Measurements from ENCODE around the gene ATAD3B. TPM values are rescaled to one million over a fixed set of nuclear protein-coding genes. Genes with fewer than 3 reads are reported as not detected.
A peak's percentile ranks its signal among the peaks of the same experiment; 100 is the strongest.

Gene ATAD3B
- total and polyA plus RNA-seq, 2 of the 13 experiments (the other 11 are each of a cell fraction or from before 2014, with no cell fraction given) = 9.6 to 31.1 TPM

DNA sequence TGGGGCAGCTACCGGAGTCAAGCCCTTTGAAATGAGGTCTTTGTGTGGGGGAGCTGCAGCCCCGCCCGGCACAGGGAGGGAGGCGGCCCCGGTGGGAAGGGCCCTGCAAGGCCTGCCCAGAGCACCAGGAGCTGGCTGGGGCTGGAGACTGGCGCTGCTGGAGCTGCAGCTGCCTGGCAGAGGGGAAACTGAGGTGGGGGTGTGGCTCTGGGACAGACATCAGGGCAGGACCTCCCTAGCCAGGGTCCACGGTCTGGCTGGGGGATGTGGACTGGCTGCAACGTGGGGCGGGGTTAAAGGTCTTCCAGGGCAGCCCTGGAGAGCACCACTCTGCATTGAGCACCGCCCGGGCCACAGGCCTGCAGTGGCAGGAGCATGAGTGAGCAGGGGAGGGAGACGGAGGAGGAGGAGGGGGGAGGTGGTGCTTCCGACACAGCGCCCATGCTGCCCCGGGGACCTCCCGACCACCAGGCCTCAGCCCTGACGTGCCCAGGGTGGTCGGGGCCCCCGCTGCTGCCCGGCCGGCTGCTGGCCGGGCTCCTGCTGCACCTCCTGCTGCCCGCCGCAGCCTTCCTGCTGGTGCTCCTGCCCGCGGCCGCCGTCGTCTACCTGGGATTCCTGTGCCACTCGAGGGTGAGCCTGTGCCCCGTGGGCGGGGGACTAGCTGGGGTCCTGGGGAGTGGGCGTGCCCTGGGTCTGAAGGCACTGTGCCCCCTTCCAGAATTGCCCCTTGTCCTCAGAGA, 45.6 kb upstream of the ATAD3B start (continued):
- no peak for TF ChIP-seq SOX6 (IDR thresholded peaks at IDR 0.05)
- TF ChIP-seq SOX6 (CRISPR knock-in tag; IDR thresholded peaks at IDR 0.05) = peak; percentile 10; the same call in 1 of the 2 replicates
- 0 out of 2 replicates have a peak, but pooled peaks have one; percentile 33 for TF ChIP-seq ZNF512B (CRISPR knock-in tag; IDR thresholded peaks at IDR 0.05; ENCODE audit: borderline replicate concordance)
- TF ChIP-seq, protein P1, sequence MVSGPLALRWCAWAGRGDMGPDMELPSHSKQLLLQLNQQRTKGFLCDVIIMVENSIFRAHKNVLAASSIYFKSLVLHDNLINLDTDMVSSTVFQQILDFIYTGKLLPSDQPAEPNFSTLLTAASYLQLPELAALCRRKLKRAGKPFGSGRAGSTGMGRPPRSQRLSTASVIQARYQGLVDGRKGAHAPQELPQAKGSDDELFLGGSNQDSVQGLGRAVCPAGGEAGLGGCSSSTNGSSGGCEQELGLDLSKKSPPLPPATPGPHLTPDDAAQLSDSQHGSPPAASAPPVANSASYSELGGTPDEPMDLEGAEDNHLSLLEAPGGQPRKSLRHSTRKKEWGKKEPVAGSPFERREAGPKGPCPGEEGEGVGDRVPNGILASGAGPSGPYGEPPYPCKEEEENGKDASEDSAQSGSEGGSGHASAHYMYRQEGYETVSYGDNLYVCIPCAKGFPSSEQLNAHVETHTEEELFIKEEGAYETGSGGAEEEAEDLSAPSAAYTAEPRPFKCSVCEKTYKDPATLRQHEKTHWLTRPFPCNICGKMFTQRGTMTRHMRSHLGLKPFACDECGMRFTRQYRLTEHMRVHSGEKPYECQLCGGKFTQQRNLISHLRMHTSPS (CRISPR knock-in tag; IDR thresholded peaks at IDR 0.05; ENCODE audit: low read depth) = peak; percentile 67
- no peak for TF ChIP-seq RXRB (CRISPR knock-in tag; IDR thresholded peaks at IDR 0.05; ENCODE audit: borderline replicate concordance)
- TF ChIP-seq TAF1 (CRISPR knock-in tag; IDR thresholded peaks at IDR 0.05) = peak; percentile 69
- no peak for TF ChIP-seq TERF1 (CRISPR knock-in tag; IDR thresholded peaks at IDR 0.05)
- TF ChIP-seq, protein P2, sequence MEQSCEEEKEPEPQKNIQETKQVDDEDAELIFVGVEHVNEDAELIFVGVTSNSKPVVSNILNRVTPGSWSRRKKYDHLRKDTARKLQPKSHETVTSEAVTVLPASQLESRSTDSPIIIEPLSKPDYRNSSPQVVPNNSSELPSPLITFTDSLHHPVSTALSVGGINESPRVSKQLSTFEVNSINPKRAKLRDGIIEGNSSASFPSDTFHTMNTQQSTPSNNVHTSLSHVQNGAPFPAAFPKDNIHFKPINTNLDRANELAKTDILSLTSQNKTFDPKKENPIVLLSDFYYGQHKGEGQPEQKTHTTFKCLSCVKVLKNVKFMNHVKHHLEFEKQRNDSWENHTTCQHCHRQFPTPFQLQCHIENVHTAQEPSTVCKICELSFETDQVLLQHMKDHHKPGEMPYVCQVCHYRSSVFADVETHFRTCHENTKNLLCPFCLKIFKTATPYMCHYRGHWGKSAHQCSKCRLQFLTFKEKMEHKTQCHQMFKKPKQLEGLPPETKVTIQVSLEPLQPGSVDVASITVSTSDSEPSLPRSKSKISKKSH (CRISPR knock-in tag; IDR thresholded peaks at IDR 0.05; ENCODE audit: borderline replicate concordance) = peak; percentile 44; the same call in 1 of the 2 replicates
- TF ChIP-seq ZXDC (CRISPR knock-in tag; IDR thresholded peaks at IDR 0.05) = peak; percentile 65; the same call in 1 of the 2 replicates
- TF ChIP-seq HOXD1 (CRISPR knock-in tag; IDR thresholded peaks at IDR 0.05) = 0 out of 2 replicates have a peak, but pooled peaks have one; percentile 64
- no peak for TF ChIP-seq RFX1 (IDR thresholded peaks at IDR 0.05)
- TF ChIP-seq SP5 (CRISPR knock-in tag; IDR thresholded peaks at IDR 0.05; ENCODE audit: borderline replicate concordance, low read depth) = no peak
- no peak for TF ChIP-seq NR2F2 (IDR thresholded peaks at IDR 0.05; ENCODE audit: borderline replicate concordance, low read depth)
- peak; percentile 80 for TF ChIP-seq ZFY (CRISPR knock-in tag; IDR thresholded peaks at IDR 0.05)
- 0 out of 2 replicates have a peak, but pooled peaks have one; percentile 22 for TF ChIP-seq PCBP1 (IDR thresholded peaks at IDR 0.05; ENCODE audit: borderline replicate concordance, low read depth, low read length)
- TF ChIP-seq HDAC2 (CRISPR knock-in tag; IDR thresholded peaks at IDR 0.05) = 0 out of 2 replicates have a peak, but pooled peaks have one; percentile 35
- TF ChIP-seq DNMT3B (CRISPR knock-in tag; conservative IDR thresholded peaks at IDR 0.05) = no peak
- peak; percentile 69; the same call in 1 of the 2 replicates for TF ChIP-seq TGIF2 (CRISPR knock-in tag; IDR thresholded peaks at IDR 0.05)
- TF ChIP-seq PITX1 (CRISPR knock-in tag; IDR thresholded peaks at IDR 0.05) = peak; percentile 15; the same call in 1 of the 2 replicates
- TF ChIP-seq ZNF253 (CRISPR knock-in tag; IDR thresholded peaks at IDR 0.05; ENCODE audit: borderline replicate concordance) = no peak
